HEK293 (cell line): ENCODE results near the gene MAPK11.

Experiments used
- CTCF ChIA-PET: fragments of 350-600 bp; formaldehyde crosslinking; extraction: SDS; loops from one replicate; lab custom pipeline; 2021; ENCODE audit warnings: antibody characterized with exemption; lab: Yijun Ruan, JAX
- POLR2A ChIA-PET: fragments of 300-600 bp; formaldehyde crosslinking; extraction: SDS; loops from one replicate; lab custom pipeline; 2020; ENCODE audit warnings: antibody characterized with exemption, inconsistent platforms; lab: Yijun Ruan, JAX
- H3K27ac ChIP-seq: fragments of 200-500 bp; sonication (Bioruptor generic); 2 replicates; pipeline ENCODE4 v1.5.1; 2014; ENCODE audit warnings: low read depth, low read length, control low read depth, inconsistent platforms; ENCODE audit errors: extremely low read depth
- H3K36me3 ChIP-seq, 2 experiments: fragments of 200-500 bp in 1 of 2; sonication (Bioruptor generic) in 1 of 2; 1 replicate in 1 of 2; 2 replicates in 1 of 2; pipeline ENCODE4 v1.5.1; 2014 to 2017; ENCODE audit warnings: inconsistent platforms in 2 of 2, low read length in 2 of 2; ENCODE audit not compliant: control insufficient read depth in 2 of 2, insufficient read depth in 1 of 2
- H3K4me1 ChIP-seq: fragments of 200-500 bp; sonication (Bioruptor generic); 2 replicates; pipeline ENCODE4 v1.5.1; 2014; ENCODE audit warnings: mild to moderate bottlenecking, low read length, inconsistent platforms; ENCODE audit not compliant: control insufficient read depth, insufficient read depth
- H3K4me3 ChIP-seq: 2 replicates; pipeline ENCODE4 v1.5.1; 2011; ENCODE audit warnings: low read depth, mild to moderate bottlenecking, control low read depth, low read length, moderate library complexity
- H3K9me3 ChIP-seq: fragments of 200-500 bp; sonication (Bioruptor generic); 2 replicates; pipeline ENCODE4 v1.5.1; 2014; ENCODE audit warnings: low read depth, low read length, inconsistent platforms; ENCODE audit not compliant: control insufficient read depth, insufficient read depth
- MZF1 ChIP-seq: fragments of 450-650 bp; formaldehyde crosslinking; IDR thresholded peaks from 2 replicates; pipeline ENCODE4 v1.5.1; 2017; ENCODE audit warnings: missing biosample characterization, missing genetic modification characterization, borderline replicate concordance
- SCRT2 ChIP-seq: fragments of 450-650 bp; formaldehyde crosslinking; IDR thresholded peaks from 2 replicates; pipeline ENCODE4 v1.5.1; 2016; ENCODE audit warnings: missing biosample characterization, missing genetic modification characterization
- ZBTB48 ChIP-seq: fragments of 450-650 bp; formaldehyde crosslinking; IDR thresholded peaks from 2 replicates; pipeline ENCODE4 v1.5.1; 2016; ENCODE audit warnings: missing biosample characterization, missing genetic modification characterization
- ZBTB7A ChIP-seq: fragments of 450-650 bp; formaldehyde crosslinking; IDR thresholded peaks from 2 replicates; pipeline ENCODE4 v1.5.1; 2016; ENCODE audit warnings: low read depth, missing biosample characterization, missing genetic modification characterization
- ZFP37 ChIP-seq: fragments of 450-650 bp; formaldehyde crosslinking; IDR thresholded peaks from 2 replicates; pipeline ENCODE4 v1.5.1; 2016; ENCODE audit warnings: missing biosample characterization, missing genetic modification characterization
- ZNF138 ChIP-seq: fragments of 450-650 bp; formaldehyde crosslinking; IDR thresholded peaks from 2 replicates; pipeline ENCODE4 v1.5.1; 2016; ENCODE audit warnings: missing biosample characterization, missing genetic modification characterization, borderline replicate concordance
- ZNF140 ChIP-seq: fragments of 450-650 bp; formaldehyde crosslinking; IDR thresholded peaks from 2 replicates; pipeline ENCODE4 v1.5.1; 2016; ENCODE audit warnings: missing biosample characterization, missing genetic modification characterization
- ZNF24 ChIP-seq: fragments of 450-650 bp; formaldehyde crosslinking; IDR thresholded peaks from 2 replicates; pipeline ENCODE4 v1.5.1; 2016; ENCODE audit warnings: missing biosample characterization, missing genetic modification characterization
- ZNF311 ChIP-seq: fragments of 450-650 bp; formaldehyde crosslinking; IDR thresholded peaks from 2 replicates; pipeline ENCODE4 v1.5.1; 2017; ENCODE audit warnings: missing biosample characterization, missing genetic modification characterization, borderline replicate concordance
- ZNF341 ChIP-seq: fragments of 450-650 bp; formaldehyde crosslinking; IDR thresholded peaks from 2 replicates; pipeline ENCODE4; 2016; ENCODE audit warnings: low read depth, missing biosample characterization, missing genetic modification characterization
- ZNF394 ChIP-seq: fragments of 450-650 bp; formaldehyde crosslinking; IDR thresholded peaks from 2 replicates; pipeline ENCODE4 v1.5.1; 2016; ENCODE audit warnings: missing biosample characterization, missing genetic modification characterization, mild to moderate bottlenecking, moderate library complexity, borderline replicate concordance
- ZNF621 ChIP-seq: fragments of 450-650 bp; formaldehyde crosslinking; IDR thresholded peaks from 2 replicates; pipeline ENCODE4 v1.5.1; 2017; ENCODE audit warnings: missing biosample characterization, missing genetic modification characterization
- ZNF629 ChIP-seq: fragments of 450-650 bp; formaldehyde crosslinking; IDR thresholded peaks from 2 replicates; pipeline ENCODE4 v1.5.1; 2017; ENCODE audit warnings: missing biosample characterization, missing genetic modification characterization
- ZNF701 ChIP-seq: fragments of 450-650 bp; formaldehyde crosslinking; IDR thresholded peaks from 2 replicates; pipeline ENCODE4 v1.5.1; 2016; ENCODE audit warnings: missing biosample characterization, missing genetic modification characterization
- ZNF777 ChIP-seq: fragments of 450-650 bp; formaldehyde crosslinking; IDR thresholded peaks from 2 replicates; pipeline ENCODE4 v1.5.1; 2017; ENCODE audit warnings: missing biosample characterization, missing genetic modification characterization, borderline replicate concordance
- ZNF792 ChIP-seq: fragments of 450-650 bp; formaldehyde crosslinking; IDR thresholded peaks from 2 replicates; pipeline ENCODE4 v1.5.1; 2016; ENCODE audit warnings: missing biosample characterization, missing genetic modification characterization
- ZSCAN23 ChIP-seq: fragments of 450-650 bp; formaldehyde crosslinking; IDR thresholded peaks from 2 replicates; pipeline ENCODE4 v1.5.1; 2016; ENCODE audit warnings: missing biosample characterization, missing genetic modification characterization
- ZSCAN30 ChIP-seq: fragments of 450-650 bp; IDR thresholded peaks from 2 replicates; pipeline ENCODE4 v1.5.1; 2018; ENCODE audit warnings: missing biosample characterization, mild to moderate bottlenecking, missing genetic modification characterization, moderate library complexity
- TF ChIP-seq, protein P1 (sequence below): fragments of 450-650 bp; formaldehyde crosslinking; IDR thresholded peaks from 2 replicates; pipeline ENCODE4 v1.5.1; 2016; ENCODE audit warnings: missing biosample characterization, missing genetic modification characterization
- TF ChIP-seq, protein P2 (sequence below): fragments of 450-650 bp; formaldehyde crosslinking; IDR thresholded peaks from 2 replicates; pipeline ENCODE4 v1.5.1; 2016; ENCODE audit warnings: missing biosample characterization, missing genetic modification characterization
- TF ChIP-seq, protein P3 (sequence below): fragments of 450-650 bp; formaldehyde crosslinking; IDR thresholded peaks from 2 replicates; pipeline ENCODE4 v1.5.1; 2017; ENCODE audit warnings: missing biosample characterization, missing genetic modification characterization
- TF ChIP-seq, protein P4 (sequence below): fragments of 450-650 bp; formaldehyde crosslinking; IDR thresholded peaks from 2 replicates; pipeline ENCODE4 v1.5.1; 2016; ENCODE audit warnings: missing biosample characterization, missing genetic modification characterization
- TF ChIP-seq, protein P5 (sequence below): fragments of 450-650 bp; IDR thresholded peaks from 2 replicates; pipeline ENCODE4 v1.5.1; 2018; ENCODE audit warnings: missing biosample characterization, missing genetic modification characterization

The MAPK11 gene

DNA sequence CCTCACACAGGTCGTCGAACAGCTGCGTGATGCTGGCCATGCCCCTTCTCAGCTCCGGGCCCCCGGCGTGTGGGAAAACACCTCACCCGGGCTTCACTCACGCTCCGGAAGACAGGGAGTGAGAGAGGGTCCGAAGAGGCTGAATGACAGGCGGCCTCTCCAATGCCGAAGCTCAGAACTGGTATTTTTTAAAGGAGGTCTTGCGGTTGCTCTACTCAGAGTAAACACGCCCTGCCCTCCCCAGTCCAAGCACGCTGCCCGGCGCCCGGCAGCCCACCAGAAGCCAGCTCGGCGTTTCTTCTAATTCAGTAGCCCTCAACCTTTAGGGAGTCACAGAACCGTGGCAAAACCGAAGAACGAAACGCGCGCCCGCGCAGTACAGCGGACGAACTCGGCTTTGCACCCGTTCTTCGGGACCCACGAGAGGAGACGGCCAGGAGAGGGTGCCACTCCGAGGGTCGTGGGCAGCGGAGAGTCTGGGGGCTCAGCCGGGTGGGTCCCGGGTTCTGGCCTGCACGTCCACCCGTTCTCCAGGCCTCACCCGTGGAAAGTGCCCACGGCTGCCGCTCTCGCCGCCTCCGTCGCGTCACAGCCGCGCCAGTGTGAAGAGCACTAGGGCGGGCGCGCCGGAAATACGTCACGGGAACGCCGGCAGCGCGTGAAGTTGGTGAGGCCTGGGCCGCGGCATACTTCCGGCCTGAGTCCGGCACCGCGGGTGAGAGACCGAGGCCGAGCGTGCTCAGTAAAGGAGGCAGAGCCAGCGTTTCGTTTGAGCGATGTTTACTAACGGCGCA lies 25.6 kb downstream of the MAPK11 start, which contains the start of gene TUBGCP6 (continued):
- TF ChIP-seq, protein P1, sequence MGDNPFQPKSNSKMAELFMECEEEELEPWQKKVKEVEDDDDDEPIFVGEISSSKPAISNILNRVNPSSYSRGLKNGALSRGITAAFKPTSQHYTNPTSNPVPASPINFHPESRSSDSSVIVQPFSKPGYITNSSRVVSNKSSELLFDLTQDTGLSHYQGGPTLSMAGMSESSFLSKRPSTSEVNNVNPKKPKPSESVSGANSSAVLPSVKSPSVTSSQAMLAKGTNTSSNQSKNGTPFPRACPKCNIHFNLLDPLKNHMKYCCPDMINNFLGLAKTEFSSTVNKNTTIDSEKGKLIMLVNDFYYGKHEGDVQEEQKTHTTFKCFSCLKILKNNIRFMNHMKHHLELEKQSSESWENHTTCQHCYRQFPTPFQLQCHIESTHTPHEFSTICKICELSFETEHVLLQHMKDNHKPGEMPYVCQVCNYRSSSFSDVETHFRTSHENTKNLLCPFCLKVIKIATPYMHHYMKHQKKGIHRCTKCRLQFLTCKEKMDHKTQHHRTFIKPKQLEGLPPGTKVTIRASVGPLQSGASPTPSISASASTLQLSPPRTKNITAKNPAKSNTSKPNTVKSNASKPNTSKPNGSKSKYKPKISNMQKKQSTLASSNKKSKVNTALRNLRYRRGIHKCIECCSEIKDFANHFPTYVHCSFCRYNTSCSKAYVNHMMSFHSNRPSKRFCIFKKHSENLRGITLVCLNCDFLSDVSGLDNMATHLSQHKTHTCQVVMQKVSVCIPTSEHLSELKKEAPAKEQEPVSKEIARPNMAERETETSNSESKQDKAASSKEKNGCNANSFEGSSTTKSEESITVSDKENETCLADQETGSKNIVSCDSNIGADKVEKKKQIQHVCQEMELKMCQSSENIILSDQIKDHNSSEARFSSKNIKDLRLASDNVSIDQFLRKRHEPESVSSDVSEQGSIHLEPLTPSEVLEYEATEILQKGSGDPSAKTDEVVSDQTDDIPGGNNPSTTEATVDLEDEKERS (tag by site-specific recombination): no peak
- no peak for TF ChIP-seq ZNF138 (tag by site-specific recombination)
- TF ChIP-seq ZSCAN23: no peak
- TF ChIP-seq ZFP37 (tag by site-specific recombination): peak; percentile 79; the same call in 1 of the 2 replicates
- no peak for TF ChIP-seq ZNF140 (tag by site-specific recombination)
- TF ChIP-seq MZF1 (tag by site-specific recombination): no peak
- TF ChIP-seq ZNF311 (tag by site-specific recombination): no peak
- TF ChIP-seq ZNF629: peak; percentile 100
- TF ChIP-seq, all 188 proteins: peak for 55

DNA sequence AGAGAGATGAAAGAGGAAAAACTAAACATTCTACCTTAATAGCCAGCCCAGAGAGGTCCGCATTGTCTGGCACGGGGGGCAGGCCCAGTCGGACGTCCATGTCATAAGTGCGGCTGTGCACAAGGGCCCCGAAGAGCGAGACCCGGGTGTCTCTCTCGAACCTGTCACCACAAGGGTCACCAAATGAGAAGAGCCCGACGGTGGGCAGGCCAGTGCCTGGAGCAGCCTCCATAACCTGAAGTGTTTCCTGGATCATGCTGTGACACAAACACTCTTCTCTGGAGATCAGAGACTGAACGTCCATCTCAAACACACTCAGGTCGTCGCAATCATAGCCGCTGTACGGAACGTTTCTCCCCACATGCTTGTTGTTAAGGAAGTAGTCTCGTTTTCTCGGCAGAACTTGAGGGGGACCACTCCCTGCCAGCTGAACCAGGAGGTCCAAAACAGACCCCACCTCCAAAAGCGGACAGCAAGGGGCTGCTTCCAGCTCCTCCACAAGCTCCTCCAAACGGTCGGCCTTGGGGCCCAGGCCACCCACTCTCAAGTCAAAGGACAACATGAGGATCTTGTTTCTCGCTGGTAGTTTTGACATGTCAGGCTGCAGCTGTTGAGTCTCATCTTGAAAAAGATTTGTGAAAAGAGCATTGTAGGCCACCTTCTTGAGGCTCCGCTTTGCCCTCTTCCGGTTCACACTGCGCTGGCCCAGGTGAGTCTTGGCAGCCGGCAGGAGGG lies 26.3 kb downstream of the MAPK11 start:
- Histone ChIP-seq H3K4me1 (peaks cover 3% of the 10 kb centered on the region; the same call in 1 of the 2 replicates), H3K27ac (peak overlapping the region; percentile 87)
- TF ChIP-seq, protein P2, sequence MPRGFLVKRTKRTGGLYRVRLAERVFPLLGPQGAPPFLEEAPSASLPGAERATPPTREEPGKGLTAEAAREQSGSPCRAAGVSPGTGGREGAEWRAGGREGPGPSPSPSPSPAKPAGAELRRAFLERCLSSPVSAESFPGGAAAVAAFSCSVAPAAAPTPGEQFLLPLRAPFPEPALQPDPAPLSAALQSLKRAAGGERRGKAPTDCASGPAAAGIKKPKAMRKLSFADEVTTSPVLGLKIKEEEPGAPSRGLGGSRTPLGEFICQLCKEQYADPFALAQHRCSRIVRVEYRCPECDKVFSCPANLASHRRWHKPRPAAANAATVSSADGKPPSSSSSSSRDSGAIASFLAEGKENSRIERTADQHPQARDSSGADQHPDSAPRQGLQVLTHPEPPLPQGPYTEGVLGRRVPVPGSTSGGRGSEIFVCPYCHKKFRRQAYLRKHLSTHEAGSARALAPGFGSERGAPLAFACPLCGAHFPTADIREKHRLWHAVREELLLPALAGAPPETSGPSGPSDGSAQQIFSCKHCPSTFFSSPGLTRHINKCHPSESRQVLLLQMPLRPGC (tag by site-specific recombination): no peak
- TF ChIP-seq ZNF701 (tag by site-specific recombination): no peak
- TF ChIP-seq, protein P3, sequence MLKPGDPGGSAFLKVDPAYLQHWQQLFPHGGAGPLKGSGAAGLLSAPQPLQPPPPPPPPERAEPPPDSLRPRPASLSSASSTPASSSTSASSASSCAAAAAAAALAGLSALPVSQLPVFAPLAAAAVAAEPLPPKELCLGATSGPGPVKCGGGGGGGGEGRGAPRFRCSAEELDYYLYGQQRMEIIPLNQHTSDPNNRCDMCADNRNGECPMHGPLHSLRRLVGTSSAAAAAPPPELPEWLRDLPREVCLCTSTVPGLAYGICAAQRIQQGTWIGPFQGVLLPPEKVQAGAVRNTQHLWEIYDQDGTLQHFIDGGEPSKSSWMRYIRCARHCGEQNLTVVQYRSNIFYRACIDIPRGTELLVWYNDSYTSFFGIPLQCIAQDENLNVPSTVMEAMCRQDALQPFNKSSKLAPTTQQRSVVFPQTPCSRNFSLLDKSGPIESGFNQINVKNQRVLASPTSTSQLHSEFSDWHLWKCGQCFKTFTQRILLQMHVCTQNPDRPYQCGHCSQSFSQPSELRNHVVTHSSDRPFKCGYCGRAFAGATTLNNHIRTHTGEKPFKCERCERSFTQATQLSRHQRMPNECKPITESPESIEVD (tag by site-specific recombination): no peak
- no peak for TF ChIP-seq ZNF24 (tag by site-specific recombination)
- TF ChIP-seq, protein P4, sequence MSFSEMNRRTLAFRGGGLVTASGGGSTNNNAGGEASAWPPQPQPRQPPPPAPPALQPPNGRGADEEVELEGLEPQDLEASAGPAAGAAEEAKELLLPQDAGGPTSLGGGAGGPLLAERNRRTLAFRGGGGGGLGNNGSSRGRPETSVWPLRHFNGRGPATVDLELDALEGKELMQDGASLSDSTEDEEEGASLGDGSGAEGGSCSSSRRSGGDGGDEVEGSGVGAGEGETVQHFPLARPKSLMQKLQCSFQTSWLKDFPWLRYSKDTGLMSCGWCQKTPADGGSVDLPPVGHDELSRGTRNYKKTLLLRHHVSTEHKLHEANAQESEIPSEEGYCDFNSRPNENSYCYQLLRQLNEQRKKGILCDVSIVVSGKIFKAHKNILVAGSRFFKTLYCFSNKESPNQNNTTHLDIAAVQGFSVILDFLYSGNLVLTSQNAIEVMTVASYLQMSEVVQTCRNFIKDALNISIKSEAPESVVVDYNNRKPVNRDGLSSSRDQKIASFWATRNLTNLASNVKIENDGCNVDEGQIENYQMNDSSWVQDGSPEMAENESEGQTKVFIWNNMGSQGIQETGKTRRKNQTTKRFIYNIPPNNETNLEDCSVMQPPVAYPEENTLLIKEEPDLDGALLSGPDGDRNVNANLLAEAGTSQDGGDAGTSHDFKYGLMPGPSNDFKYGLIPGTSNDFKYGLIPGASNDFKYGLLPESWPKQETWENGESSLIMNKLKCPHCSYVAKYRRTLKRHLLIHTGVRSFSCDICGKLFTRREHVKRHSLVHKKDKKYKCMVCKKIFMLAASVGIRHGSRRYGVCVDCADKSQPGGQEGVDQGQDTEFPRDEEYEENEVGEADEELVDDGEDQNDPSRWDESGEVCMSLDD (tag by site-specific recombination): no peak
- no peak for TF ChIP-seq ZNF792 (tag by site-specific recombination)
- TF ChIP-seq, protein P5, sequence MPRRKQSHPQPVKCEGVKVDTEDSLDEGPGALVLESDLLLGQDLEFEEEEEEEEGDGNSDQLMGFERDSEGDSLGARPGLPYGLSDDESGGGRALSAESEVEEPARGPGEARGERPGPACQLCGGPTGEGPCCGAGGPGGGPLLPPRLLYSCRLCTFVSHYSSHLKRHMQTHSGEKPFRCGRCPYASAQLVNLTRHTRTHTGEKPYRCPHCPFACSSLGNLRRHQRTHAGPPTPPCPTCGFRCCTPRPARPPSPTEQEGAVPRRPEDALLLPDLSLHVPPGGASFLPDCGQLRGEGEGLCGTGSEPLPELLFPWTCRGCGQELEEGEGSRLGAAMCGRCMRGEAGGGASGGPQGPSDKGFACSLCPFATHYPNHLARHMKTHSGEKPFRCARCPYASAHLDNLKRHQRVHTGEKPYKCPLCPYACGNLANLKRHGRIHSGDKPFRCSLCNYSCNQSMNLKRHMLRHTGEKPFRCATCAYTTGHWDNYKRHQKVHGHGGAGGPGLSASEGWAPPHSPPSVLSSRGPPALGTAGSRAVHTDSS: no peak
- TF ChIP-seq ZNF394 (tag by site-specific recombination): peak; percentile 32; the same call in 1 of the 2 replicates
- 0 out of 2 replicates have a peak, but pooled peaks have one; percentile 21 for TF ChIP-seq SCRT2
- peak; percentile 97 for TF ChIP-seq ZNF341 (tag by site-specific recombination)
- no peak for TF ChIP-seq ZBTB48 (tag by site-specific recombination)
- no peak for TF ChIP-seq MZF1 (tag by site-specific recombination)
- no peak for TF ChIP-seq ZBTB7A (tag by site-specific recombination)
- TF ChIP-seq ZNF777: no peak
- TF ChIP-seq ZNF621 (tag by site-specific recombination): no peak
- TF ChIP-seq ZSCAN30 (tag by site-specific recombination): no peak

More for the DNA sequence above, 26.3 kb downstream of the MAPK11 start:
- Histone ChIP-seq H3K9me3 (no peaks in the 10 kb centered on the region), H3K4me3 (peak overlapping the region; percentile 97), H3K36me3 (peaks cover 18 to 53% of the 10 kb centered on the region in 2 experiments; a peak in 2 of 3 replicates)
- ChIA-PET CTCF (interaction anchor here (0.6 to 2.0 kb wide), 10 partner anchors 11 to 359 kb away, joined by 3 to 13 read pairs (median 4); partner anchors contain the start of gene PLXNB2), POLR2A (interaction anchor here (0.6 to 2.2 kb wide), 13 partner anchors 11 to 382 kb away, joined by 3 to 7 read pairs (median 4); partner anchors contain the start of genes DENND6B, LMF2, NCAPH2 and PLXNB2)
